H9 (cell line): ENCODE data around the gene CLPX. TPM values are rescaled to one million over a fixed set of nuclear protein-coding genes. Genes with fewer than 3 reads are reported as not detected.
A peak's percentile ranks its signal among the peaks of the same experiment; 100 is the strongest.

Experiments
- DNase-seq: peaks from one replicate; pipeline ENCODE4 v3.0.0-alpha.2; 2017
- H2AFZ ChIP-seq: one replicate; pipeline ENCODE4 v1.6.1; 2013; ENCODE audit warnings: mild to moderate bottlenecking, low read length, control low read depth, moderate library complexity
- H2AK5ac ChIP-seq: 2 replicates; pipeline ENCODE4 v1.6.1; 2013; ENCODE audit warnings: low read length, control low read depth, mixed read lengths; ENCODE audit not compliant: insufficient read length
- H2BK120ac ChIP-seq: one replicate; pipeline ENCODE4 v1.6.1; 2013; ENCODE audit warnings: low read depth, mild to moderate bottlenecking, low read length, control low read depth, inconsistent platforms; ENCODE audit not compliant: poor library complexity, severe bottlenecking
- H2BK12ac ChIP-seq: 2 replicates; pipeline ENCODE4 v1.6.1; 2013; ENCODE audit warnings: low read length, control low read depth, mixed read lengths, low read depth; ENCODE audit not compliant: insufficient read length
- H2BK15ac ChIP-seq: 2 replicates; pipeline ENCODE4 v1.6.1; 2013; ENCODE audit warnings: low read depth, low read length, control low read depth
- H2BK20ac ChIP-seq: one replicate; pipeline ENCODE4 v1.6.1; 2013; ENCODE audit warnings: low read depth, mild to moderate bottlenecking, low read length, control low read depth, inconsistent platforms; ENCODE audit not compliant: poor library complexity, severe bottlenecking
- H2BK5ac ChIP-seq: 2 replicates; pipeline ENCODE4 v1.6.1; 2013; ENCODE audit warnings: low read length, control low read depth, mixed read lengths; ENCODE audit not compliant: insufficient read length
- H3K14ac ChIP-seq: 2 replicates; pipeline ENCODE4 v1.6.1; 2013; ENCODE audit warnings: low read length, control low read depth; ENCODE audit not compliant: insufficient read depth
- H3K18ac ChIP-seq: 2 replicates; pipeline ENCODE4 v1.6.1; 2013; ENCODE audit warnings: low read depth, mild to moderate bottlenecking, mixed read lengths, low read length, control low read depth; ENCODE audit not compliant: insufficient read length
- H3K23ac ChIP-seq: 2 replicates; pipeline ENCODE4 v1.6.1; 2013; ENCODE audit warnings: low read length, control low read depth, mixed read lengths, low read depth; ENCODE audit not compliant: insufficient read length
- H3K23me2 ChIP-seq: 2 replicates; pipeline ENCODE4 v1.6.1; 2013; ENCODE audit warnings: low read depth, mild to moderate bottlenecking, mixed read lengths, low read length, control low read depth; ENCODE audit not compliant: insufficient read length, poor library complexity, severe bottlenecking
- H3K27ac ChIP-seq: 2 replicates; pipeline ENCODE4 v1.5.1; 2013; ENCODE audit warnings: low read length, control low read depth, mixed read lengths, low read depth; ENCODE audit not compliant: insufficient read length
- H3K27me3 ChIP-seq: 2 replicates; pipeline ENCODE4 v1.6.1; 2013; ENCODE audit warnings: low read length, control low read depth, inconsistent platforms; ENCODE audit not compliant: insufficient read depth
- H3K4ac ChIP-seq: 2 replicates; pipeline ENCODE4 v1.6.1; 2013; ENCODE audit warnings: low read depth, mild to moderate bottlenecking, control low read depth, inconsistent platforms, low read length, moderate library complexity
- H3K4me1 ChIP-seq: 2 replicates; pipeline ENCODE4 v1.6.1; 2013; ENCODE audit warnings: low read length, control low read depth, inconsistent platforms; ENCODE audit not compliant: insufficient read depth
- H3K4me2 ChIP-seq: 2 replicates; pipeline ENCODE4 v1.6.1; 2013; ENCODE audit warnings: low read length, control low read depth, mixed read lengths; ENCODE audit not compliant: insufficient read length, insufficient read depth
- H3K56ac ChIP-seq: 2 replicates; pipeline ENCODE4 v1.6.1; 2013; ENCODE audit warnings: low read depth, mild to moderate bottlenecking, mixed read lengths, low read length, control low read depth; ENCODE audit not compliant: insufficient read length
- H3K79me1 ChIP-seq: 2 replicates; pipeline ENCODE4 v1.6.1; 2013; ENCODE audit warnings: low read depth, mild to moderate bottlenecking, moderate library complexity, low read length, control low read depth, inconsistent platforms; ENCODE audit not compliant: insufficient read depth, poor library complexity, severe bottlenecking
- H3K79me2 ChIP-seq: 2 replicates; pipeline ENCODE4 v1.6.1; 2013; ENCODE audit warnings: low read length, control low read depth, inconsistent platforms; ENCODE audit not compliant: insufficient read depth
- H3K9ac ChIP-seq: 2 replicates; pipeline ENCODE4 v1.6.1; 2013; ENCODE audit warnings: low read length, control low read depth, mixed read lengths; ENCODE audit not compliant: insufficient read length; ENCODE audit errors: extremely low read depth
- H3K9me3 ChIP-seq: one replicate; pipeline ENCODE4 v1.6.1; 2013; ENCODE audit warnings: low read depth, low read length, inconsistent platforms; ENCODE audit not compliant: control insufficient read depth
- H3T11ph ChIP-seq: one replicate; pipeline ENCODE4 v1.6.1; 2013; ENCODE audit warnings: mild to moderate bottlenecking, low read length, control low read depth, inconsistent platforms
- H4K20me1 ChIP-seq: one replicate; pipeline ENCODE4 v1.6.1; 2013; ENCODE audit not compliant: control insufficient read depth, insufficient read length, insufficient read depth
- H4K5ac ChIP-seq: 2 replicates; pipeline ENCODE4 v1.6.1; 2013; ENCODE audit warnings: low read depth, mild to moderate bottlenecking, mixed read lengths, low read length, control low read depth; ENCODE audit not compliant: insufficient read length
- H4K8ac ChIP-seq: replicated peaks from 2 replicates; pipeline ENCODE4 v1.6.1; 2013; ENCODE audit warnings: low read length, control low read depth, mixed read lengths, low read depth; ENCODE audit not compliant: insufficient read length
- H4K91ac ChIP-seq: 2 replicates; pipeline ENCODE4 v1.6.1; 2013; ENCODE audit warnings: low read depth, mild to moderate bottlenecking, moderate library complexity, mixed read lengths, low read length, control low read depth; ENCODE audit not compliant: insufficient read length
- H3K27ac Mint-ChIP-seq, 3 experiments: 2 replicates in 2 of 3; 3 replicates in 1 of 3; pipeline ENCODE4 v1.8.0; 2020 to 2021; ENCODE audit warnings: mixed read lengths in 3 of 3, mild to moderate bottlenecking in 1 of 3, moderate library complexity in 1 of 3
- H3K27me3 Mint-ChIP-seq: 2 replicates; pipeline ENCODE4 v1.8.0; 2021; ENCODE audit warnings: low read depth, mild to moderate bottlenecking, moderate library complexity, mixed read lengths
- H3K36me3 Mint-ChIP-seq, 3 experiments: 2 replicates in 2 of 3; 3 replicates in 1 of 3; pipeline ENCODE4 v1.8.0; 2020 to 2021; ENCODE audit warnings: low read depth in 3 of 3, mixed read lengths in 3 of 3; ENCODE audit not compliant: insufficient read depth in 1 of 3
- H3K4me1 Mint-ChIP-seq, 2 experiments: 2 replicates each; pipeline ENCODE4 v1.8.0; 2020; ENCODE audit warnings: mixed read lengths in 2 of 2
- H3K4me3 Mint-ChIP-seq, 2 experiments: 2 replicates in 1 of 2; 3 replicates in 1 of 2; pipeline ENCODE4 v1.8.0; 2020 to 2021; ENCODE audit warnings: mild to moderate bottlenecking in 2 of 2, mixed read lengths in 2 of 2, moderate library complexity in 1 of 2
- H3K9me3 Mint-ChIP-seq, 2 experiments: 2 replicates in 1 of 2; 3 replicates in 1 of 2; pipeline ENCODE4 v1.8.0; 2020; ENCODE audit warnings: mild to moderate bottlenecking in 2 of 2, mixed read lengths in 2 of 2, moderate library complexity in 1 of 2
- WGBS: extraction: QIAGEN DNeasy Blood & Tissue Kit; methylation state at CpG from one replicate; pipeline ENCODE4 v1.1.7; 2013; ENCODE audit warnings: missing lambda C conversion rate, low lambda C conversion rate, mixed read lengths; ENCODE audit not compliant: insufficient read length; ENCODE audit errors: extremely low coverage; 5-methylcytosine and 5-hydroxymethylcytosine counted together
- total RNA-seq: library from RNA; stranded (reverse); gene quantifications from 2 replicates; pipeline ENCODE4 v1.2.1, GENCODE V29; 2021
- TF ChIP-seq, protein P1 (sequence below): fragments of 200-600 bp; sonication (generic); conservative IDR thresholded peaks from 3 replicates; pipeline ENCODE4 v1.8.0; 2021; ENCODE audit warnings: antibody characterized with exemption, mild to moderate bottlenecking

The CLPX gene
- total RNA-seq, 1 experiment from 2014 or later, result 55.8 TPM

- Histone ChIP-seq H3K4me1 (no peaks in the 10 kb centered on the region), H4K8ac (no peak overlapping the region), H3K27me3 (no peaks in the 10 kb centered on the region), H2BK20ac (no peak overlapping the region), H2BK5ac (no peak overlapping the region), H3K9me3 (no peaks in the 10 kb centered on the region), H3K23ac (no peak overlapping the region), H3K23me2 (peaks cover 3% of the 10 kb centered on the region), H2BK120ac (no peak overlapping the region), H3T11ph (no peak overlapping the region), H2BK12ac (no peak overlapping the region), H3K27ac (no peak overlapping the region), H3K4ac (no peak overlapping the region), H2BK15ac (no peak overlapping the region), H4K5ac (no peak overlapping the region), H3K79me1 (no peaks in the 10 kb centered on the region), H3K79me2 (no peaks in the 10 kb centered on the region), H4K91ac (no peak overlapping the region), H3K9ac (no peak overlapping the region), H4K20me1 (no peaks in the 10 kb centered on the region), H3K14ac (no peak overlapping the region), H2AFZ (no peak overlapping the region), H3K18ac (no peak overlapping the region), H2AK5ac (no peak overlapping the region), H3K56ac (no peak overlapping the region), H3K4me2 (no peak overlapping the region)
- no peaks in the 10 kb centered on the region for H3K9me3 Mint-ChIP-seq
- no peak for DNase-seq
- H3K27ac Mint-ChIP-seq, result peak overlapping the region in 1 of 3 experiments; percentile 56; a peak in 1 of 7 replicates
- H3K27me3 Mint-ChIP-seq, result no peaks in the 10 kb centered on the region
- peaks cover 0 to 18% (median 8%) of the 10 kb centered on the region in 3 experiments; a peak in 6 of 7 replicates for H3K36me3 Mint-ChIP-seq
- peaks cover 4% of the 10 kb centered on the region in 2 experiments; a peak in 3 of 4 replicates for H3K4me1 Mint-ChIP-seq
- H3K4me3 Mint-ChIP-seq, result no peak overlapping the region
- TF ChIP-seq, protein P1, sequence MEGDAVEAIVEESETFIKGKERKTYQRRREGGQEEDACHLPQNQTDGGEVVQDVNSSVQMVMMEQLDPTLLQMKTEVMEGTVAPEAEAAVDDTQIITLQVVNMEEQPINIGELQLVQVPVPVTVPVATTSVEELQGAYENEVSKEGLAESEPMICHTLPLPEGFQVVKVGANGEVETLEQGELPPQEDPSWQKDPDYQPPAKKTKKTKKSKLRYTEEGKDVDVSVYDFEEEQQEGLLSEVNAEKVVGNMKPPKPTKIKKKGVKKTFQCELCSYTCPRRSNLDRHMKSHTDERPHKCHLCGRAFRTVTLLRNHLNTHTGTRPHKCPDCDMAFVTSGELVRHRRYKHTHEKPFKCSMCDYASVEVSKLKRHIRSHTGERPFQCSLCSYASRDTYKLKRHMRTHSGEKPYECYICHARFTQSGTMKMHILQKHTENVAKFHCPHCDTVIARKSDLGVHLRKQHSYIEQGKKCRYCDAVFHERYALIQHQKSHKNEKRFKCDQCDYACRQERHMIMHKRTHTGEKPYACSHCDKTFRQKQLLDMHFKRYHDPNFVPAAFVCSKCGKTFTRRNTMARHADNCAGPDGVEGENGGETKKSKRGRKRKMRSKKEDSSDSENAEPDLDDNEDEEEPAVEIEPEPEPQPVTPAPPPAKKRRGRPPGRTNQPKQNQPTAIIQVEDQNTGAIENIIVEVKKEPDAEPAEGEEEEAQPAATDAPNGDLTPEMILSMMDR, result no peak
- WGBS, result no CpG with 5 or more reads among the region's 5 CpGs
Observed at GRCh38 chr15:65099336-65099735, 85.8 kb downstream of the CLPX start.

Other genes with a start within 250 kb of the CLPX start
- gene SPG21, start 195.4 kb downstream of the CLPX start, total RNA-seq, result 64.2 and 66.6 TPM in 2 replicates
- 13.2 and 16.0 TPM in 2 replicates for gene MTFMT, start 155.7 kb downstream of the CLPX start, total RNA-seq
- not detected in 2 replicates for gene SLC51B, start 140.0 kb downstream of the CLPX start, total RNA-seq
- 7.5 and 7.7 TPM in 2 replicates for gene RASL12, start 117.4 kb downstream of the CLPX start, total RNA-seq
- gene KBTBD13, start 108.6 kb downstream of the CLPX start, total RNA-seq, result not detected in 2 replicates
- 2.6 and 3.0 TPM in 2 replicates for gene UBAP1L, start 70.1 kb downstream of the CLPX start, total RNA-seq
- gene PDCD7, start 51.5 kb downstream of the CLPX start, total RNA-seq, result 35.2 and 38.1 TPM in 2 replicates
- 0.04 TPM in 1 of 2 replicates, not detected in the other for gene CILP, start 26.1 kb upstream of the CLPX start, total RNA-seq
- gene PARP16, start 101.5 kb upstream of the CLPX start, total RNA-seq, result 3.9 and 4.3 TPM in 2 replicates
- not detected in 2 replicates for gene RNU5A-1, start 110.7 kb upstream of the CLPX start, total RNA-seq
- gene RNU5B-1, start 119.3 kb upstream of the CLPX start, total RNA-seq, result not detected in 2 replicates
- gene IGDCC3, start 192.7 kb upstream of the CLPX start, total RNA-seq, result 17.9 and 18.9 TPM in 2 replicates
- gene IGDCC4, start 237.6 kb upstream of the CLPX start, total RNA-seq, result 19.8 and 21.7 TPM in 2 replicates